PC-3 (cell line): ENCODE data around the gene GPRC5D. TPM values are rescaled to one million over a fixed set of nuclear protein-coding genes. Genes with fewer than 3 reads are reported as not detected.

Experiments used
- ATAC-seq: fragments of 200-7000 bp; cut with Tn5 transposase; 2 replicates; pipeline ENCODE4 v1.9.1; 2020; ENCODE audit warnings: mild to moderate bottlenecking, moderate library complexity
- BruUV-seq: library from RNA; stranded (reverse); fragments of 400-500 nt; replicated peaks from 2 replicates; lab custom pipeline; 2021; lab: Mats Ljungman, UMichigan
- CTCF ChIA-PET: fragments of 300-600 bp; sonication (Branson Sonifier 250); formaldehyde crosslinking; loops from one replicate; lab custom pipeline; 2022; ENCODE audit warnings: antibody characterized with exemption; lab: Charles Lee
- POLR2A ChIA-PET: fragments of 300-600 bp; sonication (Branson Sonifier 250); formaldehyde crosslinking; loops from one replicate; lab custom pipeline; 2022; ENCODE audit warnings: antibody characterized with exemption; ENCODE audit not compliant: unreplicated experiment; lab: Charles Lee
- DNase-seq: peaks from one replicate; pipeline ENCODE4 v3.0.0-alpha.2; 2015
- H2AFZ ChIP-seq: fragments of 300-600 bp; sonication (generic); 2 replicates; pipeline ENCODE4 v1.6.0; 2016; ENCODE audit warnings: antibody characterized with exemption, low read length
- H3F3A ChIP-seq: fragments of 300-600 bp; sonication (generic); one replicate; pipeline ENCODE4 v1.6.0; 2017; ENCODE audit warnings: antibody characterized with exemption, low read length, control low read depth, mild to moderate bottlenecking; ENCODE audit not compliant: unreplicated experiment
- H3K27ac ChIP-seq: fragments of 300-600 bp; sonication (generic); 2 replicates; pipeline ENCODE4 v1.5.1; 2016; ENCODE audit warnings: mild to moderate bottlenecking, low read length
- H3K27me3 ChIP-seq: fragments of 300-600 bp; sonication (generic); 2 replicates; pipeline ENCODE4 v1.6.1; 2016; ENCODE audit warnings: low read length, mixed read lengths
- H3K36me3 ChIP-seq: fragments of 300-600 bp; sonication (generic); 2 replicates; pipeline ENCODE4 v1.6.1; 2016; ENCODE audit warnings: low read depth, mixed run types, low read length, mixed read lengths
- H3K4me1 ChIP-seq: fragments of 300-600 bp; sonication (generic); 2 replicates; pipeline ENCODE4 v1.5.1; 2016; ENCODE audit warnings: low read length; ENCODE audit not compliant: insufficient read depth
- H3K4me2 ChIP-seq: fragments of 300-600 bp; sonication (generic); 2 replicates; pipeline ENCODE4 v1.6.0; 2016; ENCODE audit warnings: low read length
- H3K4me3 ChIP-seq: fragments of 300-600 bp; sonication (generic); 2 replicates; pipeline ENCODE4 v1.5.1; 2016; ENCODE audit warnings: mild to moderate bottlenecking, low read length, mixed read lengths
- H3K79me2 ChIP-seq: fragments of 300-600 bp; sonication (generic); 2 replicates; pipeline ENCODE4 v1.6.1; 2017; ENCODE audit warnings: low read length, mixed read lengths
- H3K9ac ChIP-seq: fragments of 300-600 bp; sonication (generic); 2 replicates; pipeline ENCODE4 v1.6.0; 2016; ENCODE audit warnings: mild to moderate bottlenecking, low read length
- H3K9me2 ChIP-seq: fragments of 300-600 bp; sonication (generic); replicated peaks from 2 replicates; pipeline ENCODE4 v1.6.1; 2016; ENCODE audit warnings: mixed run types, low read length, mixed read lengths
- H3K9me3 ChIP-seq: fragments of 300-600 bp; sonication (generic); 2 replicates; pipeline ENCODE4 v1.6.1; 2016; ENCODE audit warnings: low read length, mixed read lengths
- H4K20me1 ChIP-seq: fragments of 300-600 bp; sonication (generic); 2 replicates; pipeline ENCODE4 v1.6.1; 2016; ENCODE audit warnings: low read length, mixed read lengths
- CTCF ChIP-seq: fragments of 300-600 bp; sonication (generic); conservative IDR thresholded peaks from 2 replicates; pipeline ENCODE4 v1.5.1; 2017; ENCODE audit warnings: antibody characterized with exemption, low read depth, mild to moderate bottlenecking, low read length
- EZH2 ChIP-seq: fragments of 300-600 bp; sonication (generic); IDR thresholded peaks from one replicate; pipeline ENCODE4 v1.6.1; 2017; ENCODE audit warnings: antibody characterized with exemption, mild to moderate bottlenecking, low read length; ENCODE audit not compliant: unreplicated experiment
- EZH2phosphoT487 ChIP-seq: fragments of 300-600 bp; sonication (generic); IDR thresholded peaks from 2 replicates; pipeline ENCODE4 v1.6.1; 2018; ENCODE audit warnings: mild to moderate bottlenecking, antibody characterized with exemption, low read length, borderline replicate concordance
- intact Hi-C: fragments of 100-400 bp; cut with micrococcal nuclease; formaldehyde crosslinking; loops from 2 replicates; pipeline ENCODE4 v1.9.0; 2023
- total RNA-seq: library from RNA; depleted of rRNA; stranded (reverse); fragments of >200 nt; gene quantifications from 2 replicates; pipeline ENCODE4 v1.2.3, GENCODE V29; 2014

Gene GPRC5D
- total RNA-seq, 1 experiment from 2014 or later = not detected

- no peaks in the 10 kb centered on the region for H3K9me3 ChIP-seq
- no peaks in the 10 kb centered on the region for H3K9me2 ChIP-seq
- peaks cover 23% of the 10 kb centered on the region for H3F3A ChIP-seq
- TF ChIP-seq EZH2phosphoT487 = no peak
- TF ChIP-seq EZH2 = no peak
- no peak for TF ChIP-seq CTCF
- ATAC-seq (peak; percentile 38), DNase-seq (peak; percentile 82)
- H3K9ac ChIP-seq = peak overlapping the region; percentile 43
- H3K4me1 ChIP-seq = peaks cover 84% of the 10 kb centered on the region
- peak overlapping the region; percentile 61 for H3K4me2 ChIP-seq
- intact Hi-C loops = loop anchor here (5.0 kb wide), 1 partner anchor 177 kb away; no protein-coding TSS in a partner anchor
- no TSS peak for BruUV-seq
- no peaks in the 10 kb centered on the region for H3K27me3 ChIP-seq
- H4K20me1 ChIP-seq = peaks cover 80% of the 10 kb centered on the region
- peak overlapping the region; percentile 83 for H3K27ac ChIP-seq
- H2AFZ ChIP-seq = no peak overlapping the region
- CTCF ChIA-PET = interaction anchor here (0.9 kb wide), 1 partner anchor 110 kb away, joined by 5 read pairs; no protein-coding TSS in a partner anchor
- H3K79me2 ChIP-seq = peaks cover 100% of the 10 kb centered on the region
- H3K4me3 ChIP-seq = peak overlapping the region; percentile 32
- POLR2A ChIA-PET = no interaction called here
- H3K36me3 ChIP-seq = peaks cover 43% of the 10 kb centered on the region
Observed at GRCh38 chr12:12899530-12900380, 52.2 kb downstream of the GPRC5D start.

- H3K9ac ChIP-seq = no peak overlapping the region
- no peaks in the 10 kb centered on the region for H3K27me3 ChIP-seq
- intact Hi-C loops = loop anchor here (5.0 kb wide), 1 partner anchor 177 kb away; no protein-coding TSS in a partner anchor
- ChIA-PET POLR2A (no interaction called here), CTCF (no interaction called here)
- TSS peak; percentile 10 for BruUV-seq
- H3K4me3 ChIP-seq = peak overlapping the region; percentile 32; the same call in 1 of the 2 replicates
- peaks cover 100% of the 10 kb centered on the region for H3K79me2 ChIP-seq
- peaks cover 25% of the 10 kb centered on the region for H3F3A ChIP-seq
- H3K27ac ChIP-seq = peak overlapping the region; percentile 83
- ATAC-seq (no peak), DNase-seq (no peak)
- TF ChIP-seq EZH2phosphoT487 (no peak), CTCF (no peak), EZH2 (no peak)
- peaks cover 83% of the 10 kb centered on the region for H3K4me1 ChIP-seq
- no peaks in the 10 kb centered on the region for H3K9me3 ChIP-seq
- H4K20me1 ChIP-seq = peaks cover 81% of the 10 kb centered on the region
- H3K4me2 ChIP-seq = peak overlapping the region; percentile 61
- peaks cover 45% of the 10 kb centered on the region for H3K36me3 ChIP-seq
- H2AFZ ChIP-seq = no peak overlapping the region
- H3K9me2 ChIP-seq = no peaks in the 10 kb centered on the region
Observed at GRCh38 chr12:12898911-12899511, 53.0 kb downstream of the GPRC5D start.
